Measurements from ENCODE around the gene ABAT.

The ABAT gene

DNA sequence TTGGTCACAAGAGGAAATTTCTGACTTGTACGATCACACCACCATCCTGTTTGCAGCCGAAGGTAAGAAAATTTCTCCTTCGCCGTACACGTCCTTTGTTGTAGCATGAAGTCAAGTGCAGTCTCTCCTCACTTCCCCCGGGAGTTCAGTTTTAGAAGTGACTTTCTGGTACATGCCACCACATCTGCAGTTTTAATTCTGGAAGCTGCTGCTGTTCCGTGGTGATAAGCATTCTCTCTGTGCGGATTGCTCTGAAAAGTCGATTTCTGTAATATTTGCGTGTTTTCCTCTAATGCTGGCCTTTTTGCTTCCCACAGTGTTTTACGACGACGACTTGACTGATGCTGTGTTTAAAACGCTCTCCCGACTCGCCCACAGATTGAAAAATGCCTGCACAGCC, 32.3 kb upstream of the ABAT start:
- H3K36me3 ChIP-seq (ENCODE audit: low read length): no peaks in the 10 kb centered on the region

DNA sequence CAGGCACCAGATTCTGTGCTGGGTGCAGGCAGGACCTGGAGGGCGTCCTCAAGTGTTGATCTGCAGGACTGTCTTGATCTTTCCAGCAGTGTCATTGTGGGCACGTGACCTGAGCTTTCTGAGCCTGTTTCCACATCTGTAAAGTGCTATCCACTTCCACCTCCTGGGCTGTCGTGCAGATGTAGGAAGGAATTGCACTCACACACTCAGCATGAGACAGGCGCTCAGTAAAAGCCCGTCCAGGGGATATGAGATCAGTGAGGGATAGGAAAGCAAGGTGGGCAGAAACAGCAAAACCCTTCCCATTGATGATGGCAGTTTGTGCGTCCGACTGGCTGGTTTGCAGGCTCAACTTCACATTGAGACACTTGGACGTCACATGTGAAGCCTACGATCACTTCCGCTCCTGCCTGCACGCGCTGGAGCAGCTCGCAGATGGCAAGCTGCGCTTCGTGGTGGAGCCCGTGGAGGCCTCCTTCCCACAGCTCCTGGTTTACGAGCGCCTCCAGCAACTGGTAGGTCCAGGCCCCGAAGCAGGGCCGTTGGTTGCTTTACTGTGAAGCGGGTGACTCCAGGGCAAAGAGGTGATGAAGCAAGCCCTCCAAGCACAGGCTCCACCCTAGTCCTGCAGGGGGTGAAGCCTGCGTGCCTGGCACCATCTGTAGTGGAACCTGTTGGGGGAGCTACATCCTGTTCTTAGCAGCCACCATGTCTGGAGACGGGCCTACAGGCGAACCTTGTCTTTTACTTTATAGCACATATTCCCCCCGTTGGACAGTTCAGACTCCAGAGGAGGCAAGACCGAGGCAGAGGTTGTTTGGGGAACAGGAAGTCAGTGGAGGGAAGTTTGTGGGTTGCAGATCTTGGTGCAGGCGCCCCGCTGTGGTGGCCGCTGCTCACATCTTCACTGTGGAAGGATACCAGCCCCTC, 29.9 kb upstream of the ABAT start:
- H3K9me3 ChIP-seq (ENCODE audit: insufficient read depth, low read length): no peaks in the 10 kb centered on the region
- H4K20me1 ChIP-seq (ENCODE audit: low read depth, low read length): no peaks in the 10 kb centered on the region
- H3K27ac ChIP-seq (ENCODE audit: low read depth, low read length): no peak overlapping the region
- no peak overlapping the region for H3K4me2 ChIP-seq (ENCODE audit: low read depth, low read length, poor library complexity, severe bottlenecking)
- H3K27me3 ChIP-seq (ENCODE audit: low read length): no peaks in the 10 kb centered on the region
- no peaks in the 10 kb centered on the region for H3K36me3 ChIP-seq (ENCODE audit: low read length)
- H2AFZ ChIP-seq (ENCODE audit: low read depth, low read length, severe bottlenecking): no peak overlapping the region
- no peaks in the 10 kb centered on the region for H3K79me2 ChIP-seq (ENCODE audit: insufficient read depth, low read length)
- TF ChIP-seq, protein P1, sequence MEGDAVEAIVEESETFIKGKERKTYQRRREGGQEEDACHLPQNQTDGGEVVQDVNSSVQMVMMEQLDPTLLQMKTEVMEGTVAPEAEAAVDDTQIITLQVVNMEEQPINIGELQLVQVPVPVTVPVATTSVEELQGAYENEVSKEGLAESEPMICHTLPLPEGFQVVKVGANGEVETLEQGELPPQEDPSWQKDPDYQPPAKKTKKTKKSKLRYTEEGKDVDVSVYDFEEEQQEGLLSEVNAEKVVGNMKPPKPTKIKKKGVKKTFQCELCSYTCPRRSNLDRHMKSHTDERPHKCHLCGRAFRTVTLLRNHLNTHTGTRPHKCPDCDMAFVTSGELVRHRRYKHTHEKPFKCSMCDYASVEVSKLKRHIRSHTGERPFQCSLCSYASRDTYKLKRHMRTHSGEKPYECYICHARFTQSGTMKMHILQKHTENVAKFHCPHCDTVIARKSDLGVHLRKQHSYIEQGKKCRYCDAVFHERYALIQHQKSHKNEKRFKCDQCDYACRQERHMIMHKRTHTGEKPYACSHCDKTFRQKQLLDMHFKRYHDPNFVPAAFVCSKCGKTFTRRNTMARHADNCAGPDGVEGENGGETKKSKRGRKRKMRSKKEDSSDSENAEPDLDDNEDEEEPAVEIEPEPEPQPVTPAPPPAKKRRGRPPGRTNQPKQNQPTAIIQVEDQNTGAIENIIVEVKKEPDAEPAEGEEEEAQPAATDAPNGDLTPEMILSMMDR (IDR thresholded peaks at IDR 0.05; ENCODE audit: insufficient read depth, low read length, poor library complexity, severe bottlenecking): no peak
- TF ChIP-seq EZH2phosphoT487 (conservative IDR thresholded peaks at IDR 0.05; ENCODE audit: low read length): no peak
- no peaks in the 10 kb centered on the region for H3K9me2 ChIP-seq (replicated peaks; ENCODE audit: insufficient read depth, low read length)
- H3K4me3 ChIP-seq (ENCODE audit: insufficient read depth, low read length, poor library complexity, severe bottlenecking): no peak overlapping the region
- H3F3A ChIP-seq (ENCODE audit: insufficient read depth): no peaks in the 10 kb centered on the region
- no peak overlapping the region for H3K9ac ChIP-seq (ENCODE audit: low read length)

More for the DNA sequence above, 32.3 kb upstream of the ABAT start:
- no peaks in the 10 kb centered on the region for H3K9me2 ChIP-seq (replicated peaks; ENCODE audit: insufficient read depth, low read length)
- H3K27me3 ChIP-seq (ENCODE audit: low read length): no peaks in the 10 kb centered on the region
- H3K4me2 ChIP-seq (ENCODE audit: low read depth, low read length, poor library complexity, severe bottlenecking): no peak overlapping the region
- no peak overlapping the region for H3K9ac ChIP-seq (ENCODE audit: low read length)
- H3K79me2 ChIP-seq (ENCODE audit: insufficient read depth, low read length): no peaks in the 10 kb centered on the region
- no peaks in the 10 kb centered on the region for H3F3A ChIP-seq (ENCODE audit: insufficient read depth)
- H3K27ac ChIP-seq (ENCODE audit: low read depth, low read length): no peak overlapping the region
- no peaks in the 10 kb centered on the region for H4K20me1 ChIP-seq (ENCODE audit: low read depth, low read length)
- TF ChIP-seq EZH2phosphoT487 (conservative IDR thresholded peaks at IDR 0.05; ENCODE audit: low read length): no peak
- TF ChIP-seq, protein P1 (IDR thresholded peaks at IDR 0.05; ENCODE audit: insufficient read depth, low read length, poor library complexity, severe bottlenecking): no peak
- no peak overlapping the region for H3K4me3 ChIP-seq (ENCODE audit: insufficient read depth, low read length, poor library complexity, severe bottlenecking)
- H2AFZ ChIP-seq (ENCODE audit: low read depth, low read length, severe bottlenecking): no peak overlapping the region
- H3K9me3 ChIP-seq (ENCODE audit: insufficient read depth, low read length): no peaks in the 10 kb centered on the region

DNA sequence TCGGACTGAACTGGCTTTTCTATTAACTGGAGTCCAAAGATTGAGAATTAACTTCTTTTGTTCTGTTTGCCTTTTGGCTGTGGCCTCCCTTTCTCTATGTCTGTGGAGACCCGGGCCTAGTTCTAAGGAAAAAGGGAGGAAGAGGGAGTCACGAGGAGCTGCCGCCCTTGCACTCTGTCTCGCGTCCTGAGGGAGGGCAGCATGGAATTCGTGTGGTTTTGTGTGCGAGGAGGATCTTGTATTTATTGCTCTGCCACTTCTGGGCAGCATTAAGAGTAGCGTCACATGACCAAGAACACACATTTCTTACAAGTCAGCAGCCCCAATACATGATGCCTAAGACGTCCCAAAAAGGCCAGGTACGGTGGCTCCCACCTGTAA, 29.3 kb upstream of the ABAT start:
- Histone ChIP-seq H4K20me1 (ENCODE audit: low read depth, low read length) (no peaks in the 10 kb centered on the region), H3K27me3 (ENCODE audit: low read length) (no peaks in the 10 kb centered on the region), H3K9me3 (ENCODE audit: insufficient read depth, low read length) (no peaks in the 10 kb centered on the region), H3K36me3 (ENCODE audit: low read length) (no peaks in the 10 kb centered on the region), H3K9ac (ENCODE audit: low read length) (no peak overlapping the region), H2AFZ (ENCODE audit: low read depth, low read length, severe bottlenecking) (no peak overlapping the region), H3K27ac (ENCODE audit: low read depth, low read length) (no peak overlapping the region), H3F3A (ENCODE audit: insufficient read depth) (no peaks in the 10 kb centered on the region), H3K9me2 (replicated peaks; ENCODE audit: insufficient read depth, low read length) (no peaks in the 10 kb centered on the region), H3K4me2 (ENCODE audit: low read depth, low read length, poor library complexity, severe bottlenecking) (no peak overlapping the region), H3K4me3 (ENCODE audit: insufficient read depth, low read length, poor library complexity, severe bottlenecking) (no peak overlapping the region), H3K79me2 (ENCODE audit: insufficient read depth, low read length) (no peaks in the 10 kb centered on the region)
- TF ChIP-seq, protein P1 (IDR thresholded peaks at IDR 0.05; ENCODE audit: insufficient read depth, low read length, poor library complexity, severe bottlenecking): no peak
- no peak for TF ChIP-seq EZH2phosphoT487 (conservative IDR thresholded peaks at IDR 0.05; ENCODE audit: low read length)

All from SU-DHL-6 (cell line).